Pancreas (tissue), 10 donors: ENCODE data around the gene P4HA2. TPM values are rescaled to one million over a fixed set of nuclear protein-coding genes. Genes with fewer than 3 reads are reported as not detected.

ENCODE experiments used
- ATAC-seq, 4 donors: fragments of 200-7000 bp; cut with Tn5 transposase; one replicate each; pipeline versions ENCODE4 v1.8.0 to v1.9.1; 2020; ENCODE audit warnings: mild to moderate bottlenecking in 4 of 4, moderate library complexity in 4 of 4
- DNase-seq, 6 donors: peaks; one replicate each; pipeline ENCODE4 v3.0.0-alpha.2; 2020
- FAIRE-seq: peaks from 2 replicates; lab custom pipeline; 2012; peaks lifted over from hg19 to GRCh38; lab: Jason Lieb, UNC
- H3K27ac ChIP-seq, 4 donors: fragments of 200-600 bp; sonication (generic); 1 replicate in 3 of 4; 2 replicates in 1 of 4; pipeline versions ENCODE4 v1.5.0 to v1.8.0; 2020
- H3K27me3 ChIP-seq, 4 donors: fragments of 200-600 bp; one replicate each; pipeline ENCODE4 v1.8.0; 2021
- H3K36me3 ChIP-seq, 3 donors: fragments of 200-600 bp; sonication (generic) in 1 of 3; one replicate each; pipeline versions ENCODE4 v1.5.0 to v1.8.0; 2020 to 2021
- H3K4me1 ChIP-seq, 3 donors: fragments of 200-600 bp; one replicate each; pipeline ENCODE4 v1.8.0; 2021
- H3K4me3 ChIP-seq, 4 donors: fragments of 200-600 bp; sonication (generic) in 2 of 4; one replicate each; pipeline versions ENCODE4 v1.5.0 to v1.8.0; 2020 to 2021
- H3K9me3 ChIP-seq, 4 donors: fragments of 200-600 bp; one replicate each; pipeline ENCODE4 v1.8.0; 2021
- CTCF ChIP-seq, 4 donors: fragments of 200-600 bp; sonication (generic) in 3 of 4; IDR thresholded peaks; one replicate each; pipeline versions ENCODE4 v1.5.0 to v1.8.0; 2021; ENCODE audit warnings: antibody characterized with exemption in 4 of 4
- WGBS, 2 donors: extraction: QIAGEN DNeasy Blood & Tissue Kit; methylation state at CpG; one replicate each; pipeline ENCODE4 v1.1.7; 2013; 5-methylcytosine and 5-hydroxymethylcytosine counted together
- intact Hi-C, 3 donors: fragments of 100-400 bp; cut with DNase I; formaldehyde crosslinking; loops; one replicate each; pipeline versions ENCODE4 v1.11.1 to v1.14.2; 2022
- polyA plus RNA-seq, 2 donors: library from polyadenylated mRNA; stranded (reverse); fragments of 200-250 nt; gene quantifications; one replicate each; pipeline ENCODE4 v1.2.3, GENCODE V29; 2013
- total RNA-seq, 6 donors: library from RNA; stranded (reverse); fragmentation: NEBNext Ultra II Directional in 4 of 6; extraction: Animal tissue kit (Norgen Biotek cat#: 25700) in 4 of 6; gene quantifications; one replicate each; pipeline versions ENCODE4 v1.2.1 to v1.2.4, GENCODE V29; 2021 to 2023
- donor health status: healthy with polysubstance abuse.
- donor health status: DM: no; HTN: no; CAD: no; lungs with moderate emphysema.
- donor health status: DM: no; HTN: no; CAD: no.
- donor health status: control.
- donor health status: control.
- donor health status: Bipolar disorder and iron deficiency.
- donor health status: DM: yes; HTN: yes; CAD: no.
- donor health status: DM: no; HTN: no; CAD: no.
- donor health status: DM: no; HTN: no; CAD: no.
- donor health status: DM: yes; HTN: yes; CAD: no.

Gene P4HA2
- total and polyA plus RNA-seq, 8 donors: 28.3 to 85.7 (median 56.4) TPM

GRCh38 chr5:132270335-132270665 lies 42.6 kb upstream of the P4HA2 start:
- TF ChIP-seq CTCF (IDR thresholded peaks at IDR 0.05): no peak
- WGBS, 2 donors: 89 to 93% methylated on average over 1 of the region's 1 CpG
- no peaks in the 10 kb centered on the region for H3K36me3 ChIP-seq
- ATAC-seq (no peak), DNase-seq (peak in 1 of 6 donors; percentile 9), FAIRE-seq (no peak)
- no peak overlapping the region for H3K27ac ChIP-seq
- H3K4me1 ChIP-seq: peaks cover 0 to 3% (median 2%) of the 10 kb centered on the region in 3 donors
- H3K27me3 ChIP-seq: no peaks in the 10 kb centered on the region
- H3K9me3 ChIP-seq: no peaks in the 10 kb centered on the region
- H3K4me3 ChIP-seq: no peak overlapping the region
- intact Hi-C loops: no loop called here

GRCh38 chr5:132269635-132270334 lies 42.1 kb upstream of the P4HA2 start:
- no peak for ATAC-seq
- Histone ChIP-seq H3K4me1 (peaks cover 0 to 3% (median 2%) of the 10 kb centered on the region in 3 donors), H3K9me3 (no peaks in the 10 kb centered on the region), H3K27ac (no peak overlapping the region), H3K4me3 (no peak overlapping the region), H3K36me3 (no peaks in the 10 kb centered on the region), H3K27me3 (no peaks in the 10 kb centered on the region)
- intact Hi-C loops: no loop called here
- DNase-seq: peak in 1 of 6 donors; percentile 11
- FAIRE-seq: no peak
- TF ChIP-seq CTCF (IDR thresholded peaks at IDR 0.05): no peak
- 89 to 90% methylated on average over 3 of the region's 3 CpGs for WGBS, 2 donors

GRCh38 chr5:132268769-132269551 lies 41.3 kb upstream of the P4HA2 start:
- H3K27ac ChIP-seq: no peak overlapping the region
- DNase-seq: peak in 1 of 6 donors; percentile 14
- no peak for TF ChIP-seq CTCF (IDR thresholded peaks at IDR 0.05)

GRCh38 chr5:132267931-132268768 lies 40.5 kb upstream of the P4HA2 start:
- no peak for DNase-seq
- ATAC-seq: no peak
- H3K4me3 ChIP-seq: no peak overlapping the region
- H3K4me1 ChIP-seq: peaks cover 0 to 2% (median under 1%) of the 10 kb centered on the region in 3 donors
- no peak for TF ChIP-seq CTCF (IDR thresholded peaks at IDR 0.05)
- no peaks in the 10 kb centered on the region for H3K27me3 ChIP-seq
- H3K36me3 ChIP-seq: no peaks in the 10 kb centered on the region
- H3K9me3 ChIP-seq: no peaks in the 10 kb centered on the region
- intact Hi-C loops: no loop called here
- WGBS, 2 donors: 57 to 65% methylated on average over 6 of the region's 6 CpGs
- peak overlapping the region in 1 of 4 donors; percentile 5 for H3K27ac ChIP-seq
- FAIRE-seq: no peak

More at GRCh38 chr5:132268769-132269551, 41.3 kb upstream of the P4HA2 start:
- FAIRE-seq (no peak), ATAC-seq (no peak)
- Histone ChIP-seq H3K4me1 (peaks cover 0 to 3% (median 2%) of the 10 kb centered on the region in 3 donors), H3K36me3 (no peaks in the 10 kb centered on the region), H3K4me3 (no peak overlapping the region), H3K27me3 (no peaks in the 10 kb centered on the region), H3K9me3 (no peaks in the 10 kb centered on the region)
- intact Hi-C loops: no loop called here
- WGBS, 2 donors: 77 to 80% methylated on average over 8 of the region's 8 CpGs
